HUES64 (cell line): ENCODE results near the gene KRTAP13-4.

Experiments
- H3K27ac ChIP-seq: 2 replicates; pipeline ENCODE4 v1.7.0; 2013; ENCODE audit warnings: low read depth, low read length, inconsistent platforms
- H3K27me3 ChIP-seq: 2 replicates; pipeline ENCODE4 v1.6.1; 2013; ENCODE audit warnings: mild to moderate bottlenecking, low read length; ENCODE audit not compliant: insufficient read depth
- H3K36me3 ChIP-seq: 2 replicates; pipeline ENCODE4 v1.6.1; 2013; ENCODE audit warnings: mild to moderate bottlenecking, low read length; ENCODE audit not compliant: insufficient read depth
- H3K4me1 ChIP-seq: 2 replicates; pipeline ENCODE4 v1.6.1; 2013; ENCODE audit warnings: mild to moderate bottlenecking, low read length, moderate library complexity; ENCODE audit not compliant: insufficient read depth
- H3K4me3 ChIP-seq: 2 replicates; pipeline ENCODE4 v1.5.1; 2013; ENCODE audit warnings: mild to moderate bottlenecking, low read length, moderate library complexity
- H3K9ac ChIP-seq: 2 replicates; pipeline ENCODE4 v1.6.1; 2013; ENCODE audit warnings: mild to moderate bottlenecking, low read depth, low read length
- H3K9me3 ChIP-seq: 2 replicates; pipeline ENCODE4 v1.6.1; 2013; ENCODE audit warnings: low read depth, low read length; ENCODE audit not compliant: insufficient read depth
- whole genome bisulfite sequencing: fragments of 150-250, 120-280 bp; methylation state at CpG from one replicate; pipeline ENCODE4 v1.1.7; 2013; ENCODE audit warnings: missing lambda C conversion rate; 5-methylcytosine and 5-hydroxymethylcytosine counted together

KRTAP13-4 gene

DNA sequence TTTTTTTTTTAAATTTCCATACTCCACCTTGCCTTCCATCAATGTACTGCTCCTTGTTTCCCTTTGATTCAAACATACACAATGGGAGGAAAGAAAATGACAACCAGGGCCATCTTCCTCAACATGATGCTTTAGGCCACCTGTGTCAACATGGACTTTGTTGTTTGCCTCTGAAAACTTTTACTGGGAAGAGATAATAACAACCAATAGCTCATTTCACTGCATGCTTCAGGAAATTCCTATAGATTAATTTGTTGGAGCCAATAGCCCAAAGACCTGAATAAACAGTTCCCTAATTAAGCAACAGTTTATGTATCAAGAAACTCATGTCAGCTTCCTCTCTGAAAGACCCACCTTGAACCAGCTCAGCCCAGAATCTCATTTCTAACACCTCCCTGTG, 13.2 kb downstream of the KRTAP13-4 start:
- no peak overlapping the region for H3K4me3 ChIP-seq
- H3K27ac ChIP-seq, result peak overlapping the region; percentile 9; the same call in 1 of the 2 replicates
- peaks cover 11% of the 10 kb centered on the region for H3K4me1 ChIP-seq
- H3K9me3 ChIP-seq, result no peaks in the 10 kb centered on the region
- H3K9ac ChIP-seq, result no peak overlapping the region
- H3K36me3 ChIP-seq, result no peaks in the 10 kb centered on the region
- no peaks in the 10 kb centered on the region for H3K27me3 ChIP-seq

DNA sequence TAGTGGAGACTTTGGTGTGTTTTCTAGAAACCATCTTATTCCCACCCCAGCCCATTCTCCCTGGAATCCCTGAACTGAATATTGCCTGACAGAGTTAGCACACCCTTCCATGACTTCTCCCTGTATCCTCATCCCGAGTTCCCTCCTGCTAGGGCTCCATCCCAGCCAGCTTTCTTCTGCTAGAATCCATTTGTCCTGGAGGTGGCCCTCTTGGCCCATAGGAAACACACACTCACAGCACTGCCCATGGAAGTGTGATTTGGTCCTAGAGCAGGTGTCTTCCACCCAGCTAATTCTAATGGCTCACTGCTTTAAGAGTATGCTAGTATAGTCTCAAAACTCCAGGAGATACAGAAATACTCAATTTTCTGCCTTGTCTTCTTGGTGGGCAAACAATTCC, 14.2 kb downstream of the KRTAP13-4 start:
- H3K4me3 ChIP-seq, result no peak overlapping the region
- H3K9ac ChIP-seq, result no peak overlapping the region
- 85% methylated on average over 1 of the region's 1 CpG for WGBS
- H3K36me3 ChIP-seq, result no peaks in the 10 kb centered on the region
- H3K9me3 ChIP-seq, result no peaks in the 10 kb centered on the region
- H3K27ac ChIP-seq, result no peak overlapping the region; the same call in 1 of the 2 replicates
- no peaks in the 10 kb centered on the region for H3K27me3 ChIP-seq
- H3K4me1 ChIP-seq, result peaks cover 11% of the 10 kb centered on the region

DNA sequence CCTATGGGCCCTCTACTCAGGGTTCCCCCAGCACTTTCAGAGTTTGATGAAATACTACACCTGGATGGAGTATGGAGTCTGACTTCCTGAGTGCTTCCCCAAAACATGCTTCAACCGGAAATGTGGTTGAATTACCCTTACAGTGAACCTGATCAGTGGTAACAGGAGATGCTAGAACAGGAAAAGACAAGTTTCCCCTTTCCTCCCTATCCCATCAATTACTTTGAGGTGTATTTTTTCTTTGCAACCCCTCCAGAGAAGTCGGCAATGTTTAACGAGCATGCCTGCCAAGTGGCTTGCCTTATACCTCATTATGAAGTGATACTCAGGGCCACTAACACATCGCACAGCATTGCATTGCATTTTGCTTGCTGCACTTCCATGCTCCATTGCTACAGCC, 17.0 kb downstream of the KRTAP13-4 start:
- Histone ChIP-seq H3K27me3 (no peaks in the 10 kb centered on the region), H3K9ac (no peak overlapping the region), H3K4me3 (no peak overlapping the region), H3K36me3 (no peaks in the 10 kb centered on the region), H3K9me3 (no peaks in the 10 kb centered on the region), H3K27ac (no peak overlapping the region), H3K4me1 (peaks cover 11% of the 10 kb centered on the region)
- 85% methylated on average over 4 of the region's 4 CpGs for WGBS

DNA sequence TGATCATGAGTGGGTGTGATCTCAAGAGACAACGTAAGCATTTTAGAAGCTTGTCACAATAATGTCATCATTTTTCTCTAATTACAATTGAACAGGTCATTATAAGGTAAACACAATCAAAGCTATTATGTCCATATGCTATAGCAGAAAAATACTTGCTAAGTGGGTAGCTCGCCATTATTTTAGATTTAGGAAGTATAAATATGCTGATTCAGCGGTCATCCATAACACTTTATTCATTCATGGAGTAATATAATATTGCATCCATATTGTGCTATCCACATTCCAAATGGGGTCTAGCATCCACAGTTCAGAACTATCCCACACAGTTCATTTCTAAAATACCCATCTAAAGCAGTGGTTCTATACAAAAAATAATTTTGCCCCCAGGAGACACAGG, 18.5 kb downstream of the KRTAP13-4 start:
- Histone ChIP-seq H3K27ac (no peak overlapping the region), H3K9me3 (no peaks in the 10 kb centered on the region), H3K4me3 (no peak overlapping the region), H3K36me3 (no peaks in the 10 kb centered on the region), H3K4me1 (peaks cover 7% of the 10 kb centered on the region), H3K27me3 (no peaks in the 10 kb centered on the region), H3K9ac (no peak overlapping the region)
- no CpG with 5 or more reads among the region's 3 CpGs for WGBS

DNA sequence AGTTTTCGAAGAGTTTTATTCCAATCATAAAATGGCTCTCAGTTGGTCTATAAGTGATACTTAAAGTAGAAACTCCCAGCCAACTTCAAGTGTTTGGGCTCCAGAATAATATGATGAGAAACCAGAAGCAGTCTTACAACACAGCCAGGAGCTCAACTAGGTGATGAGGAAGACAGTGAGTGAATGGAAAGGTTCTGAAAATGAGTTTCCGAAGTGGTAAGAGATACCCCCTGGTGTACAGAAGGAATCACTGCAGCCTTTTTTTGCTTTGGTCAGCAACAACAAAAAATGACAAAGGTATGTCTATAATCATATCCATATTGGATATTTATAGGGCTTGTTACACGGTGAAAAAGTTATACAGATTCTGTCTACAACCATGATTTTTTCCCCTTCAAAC, 33.7 kb downstream of the KRTAP13-4 start:
- Histone ChIP-seq H3K27me3 (no peaks in the 10 kb centered on the region), H3K36me3 (no peaks in the 10 kb centered on the region)

DNA sequence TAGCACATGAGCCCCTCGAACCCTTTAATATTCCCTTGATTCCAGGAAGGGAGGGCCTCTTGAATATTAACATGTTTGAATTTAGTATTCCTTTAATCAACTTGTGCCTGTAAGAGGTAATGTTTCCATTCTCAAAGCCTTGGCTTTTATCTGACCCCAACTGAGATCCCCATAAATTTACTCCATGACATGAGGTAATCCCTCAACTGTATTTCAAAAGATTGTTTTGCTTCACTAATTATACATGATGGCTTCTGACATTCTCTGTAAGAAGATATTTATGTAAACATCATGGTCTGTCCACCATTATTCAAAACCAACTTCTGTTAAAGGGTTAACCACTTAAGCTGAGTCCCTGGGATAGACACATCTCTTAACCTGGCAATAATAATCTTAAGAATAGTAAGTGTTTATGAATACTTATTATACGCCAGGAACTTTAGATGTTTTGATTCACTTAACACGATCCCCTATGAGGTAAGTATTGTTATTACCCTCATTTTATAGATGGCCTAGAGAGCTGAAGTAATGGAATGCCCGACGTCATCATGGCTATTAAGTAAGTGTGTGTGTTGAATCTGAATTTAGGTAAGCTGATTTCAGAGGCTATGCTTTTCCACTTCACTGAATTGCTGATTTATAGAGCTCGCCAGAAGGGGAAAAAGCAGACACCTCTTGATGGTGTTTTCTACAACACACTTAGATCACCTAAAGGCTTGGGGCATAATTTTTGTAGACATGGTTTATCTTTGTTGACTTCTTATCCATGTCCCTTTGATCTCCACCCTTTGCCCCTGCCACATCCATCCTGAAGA, 39.1 kb downstream of the KRTAP13-4 start:
- no peaks in the 10 kb centered on the region for H3K4me1 ChIP-seq
- no peak overlapping the region for H3K9ac ChIP-seq
- H3K27ac ChIP-seq, result no peak overlapping the region
- no peaks in the 10 kb centered on the region for H3K36me3 ChIP-seq
- no peaks in the 10 kb centered on the region for H3K27me3 ChIP-seq
- H3K4me3 ChIP-seq, result no peak overlapping the region
- 96% methylated on average over 4 of the region's 6 CpGs for WGBS
- H3K9me3 ChIP-seq, result no peaks in the 10 kb centered on the region

More for the DNA sequence above, 33.7 kb downstream of the KRTAP13-4 start:
- no peaks in the 10 kb centered on the region for H3K4me1 ChIP-seq
- whole genome bisulfite sequencing, result 69% methylated on average over 3 of the region's 3 CpGs
- H3K9ac ChIP-seq, result no peak overlapping the region
- no peaks in the 10 kb centered on the region for H3K9me3 ChIP-seq
- H3K4me3 ChIP-seq, result no peak overlapping the region
- no peak overlapping the region for H3K27ac ChIP-seq

DNA sequence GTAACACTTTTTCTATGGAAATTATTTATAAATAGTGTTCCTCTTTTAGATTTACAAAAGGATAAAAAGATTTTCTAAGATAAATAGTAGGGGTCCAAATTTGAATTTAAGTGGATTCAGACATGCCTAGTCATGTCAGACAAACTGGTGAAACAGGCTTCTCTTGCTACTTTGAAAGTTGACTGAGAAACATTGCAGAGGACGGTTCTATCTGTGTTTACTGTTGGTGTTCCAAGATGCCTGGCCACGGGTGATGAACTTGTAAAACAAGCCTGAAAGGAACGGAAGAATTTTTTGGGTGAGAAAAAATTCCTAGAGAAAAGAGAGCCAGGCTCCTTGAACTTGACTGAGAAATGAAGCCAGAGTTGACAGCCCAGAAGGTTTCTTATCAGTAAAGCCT, 48.0 kb downstream of the KRTAP13-4 start:
- H3K27ac ChIP-seq, result no peak overlapping the region

DNA sequence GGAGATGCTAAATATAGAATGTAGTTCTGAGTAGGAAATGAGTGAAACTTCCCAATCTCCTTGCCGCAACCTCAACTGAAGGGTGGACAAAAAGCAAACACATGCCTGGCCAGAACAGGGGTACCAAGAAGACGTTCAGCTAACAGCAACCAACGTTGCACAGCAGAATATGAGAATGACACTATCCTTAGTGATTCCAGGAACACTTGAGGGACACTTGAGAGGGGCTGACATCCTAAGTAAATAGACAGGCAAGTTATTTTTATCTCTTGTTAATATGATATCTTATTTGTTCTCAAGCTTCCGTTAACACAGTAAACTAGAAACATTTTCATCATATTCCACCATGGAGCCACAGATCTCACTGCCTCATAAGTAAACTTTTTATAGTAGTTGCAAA, 49.2 kb downstream of the KRTAP13-4 start:
- Histone ChIP-seq H3K27me3 (no peaks in the 10 kb centered on the region), H3K36me3 (no peaks in the 10 kb centered on the region), H3K4me1 (no peaks in the 10 kb centered on the region), H3K27ac (no peak overlapping the region), H3K4me3 (no peak overlapping the region), H3K9me3 (no peaks in the 10 kb centered on the region), H3K9ac (no peak overlapping the region)
- WGBS, result 96% methylated on average over 3 of the region's 4 CpGs

More for the DNA sequence above, 48.0 kb downstream of the KRTAP13-4 start:
- 72% methylated on average over 3 of the region's 3 CpGs for WGBS
- Histone ChIP-seq H3K4me3 (no peak overlapping the region), H3K9me3 (no peaks in the 10 kb centered on the region), H3K4me1 (no peaks in the 10 kb centered on the region), H3K9ac (no peak overlapping the region), H3K36me3 (no peaks in the 10 kb centered on the region), H3K27me3 (no peaks in the 10 kb centered on the region)

DNA sequence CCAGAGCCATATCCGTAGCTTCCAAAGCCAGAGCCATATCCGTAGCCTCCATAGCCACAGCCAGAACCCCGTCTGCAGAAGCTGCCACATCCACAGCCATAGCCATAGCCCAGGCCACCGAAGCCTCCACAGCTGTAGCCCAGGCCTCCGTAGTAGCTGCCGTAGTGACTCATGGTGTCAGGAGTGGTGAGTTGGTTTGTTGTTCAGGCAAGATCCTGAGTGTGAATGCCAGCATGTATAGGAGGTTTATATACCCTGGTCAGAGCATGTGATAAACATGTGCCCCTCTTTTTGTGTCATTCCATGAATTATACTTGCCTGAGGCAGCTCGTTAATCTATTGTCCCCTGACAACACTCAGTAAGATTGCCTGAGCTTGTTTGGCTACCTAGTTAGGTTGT, 50.1 kb downstream of the KRTAP13-4 start, which contains the start of gene KRTAP19-1:
TSS of gene KRTAP19-1 (minus strand) at position 223 of the 400 bp plus-strand sequence. CDS start at position 173, 50 bp downstream.
- no peak within 1 kb of the TSS for H3K9ac ChIP-seq
- H3K4me3 ChIP-seq, result no peak within 1 kb of the TSS
- no peak within 1 kb of the TSS for H3K27ac ChIP-seq
- H3K36me3 ChIP-seq, result no peaks in the 10 kb centered on the region
- no peaks in the 10 kb centered on the region for H3K27me3 ChIP-seq
- no peaks in the 10 kb centered on the region for H3K4me1 ChIP-seq
- 0 out of 2 replicates have a peak, but pooled peaks cover 4% of the 10 kb centered on the region for H3K9me3 ChIP-seq
- 96% methylated on average over 7 of the region's 7 CpGs for WGBS
